ENCODE data around the gene TMEM52.

DNA sequence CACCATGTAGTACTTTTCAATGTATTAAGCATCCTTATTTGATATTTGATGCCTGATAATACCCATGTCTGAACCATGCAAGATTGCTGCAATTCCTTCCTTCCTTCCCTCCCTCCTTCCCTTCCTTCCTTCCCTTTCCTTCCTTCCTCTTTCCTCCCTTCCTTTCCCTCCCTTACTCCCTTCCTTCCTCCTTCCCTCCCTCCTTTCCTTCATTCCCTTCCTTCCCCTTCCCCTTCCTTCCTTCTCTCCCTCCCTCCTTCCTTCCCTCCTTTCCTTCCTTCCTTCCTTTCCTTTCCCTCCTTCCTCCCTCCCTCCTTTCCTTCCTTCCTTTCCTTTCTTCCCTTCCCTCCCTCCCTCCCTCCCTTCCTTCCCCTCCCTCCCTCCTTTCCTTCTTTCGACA lies 29.7 kb upstream of the TMEM52 start:
- TF ChIP-seq GATA2 (IDR thresholded peaks at IDR 0.05; ENCODE audit: low read depth, low read length): no peak
- TF ChIP-seq GATA3 (IDR thresholded peaks at IDR 0.05; ENCODE audit: low read depth, low read length): no peak

Measured in SH-SY5Y (cell line).